Chondrocyte (in vitro differentiated cells): ENCODE data around the gene LYPD3. TPM values are rescaled to one million over a fixed set of nuclear protein-coding genes. Genes with fewer than 3 reads are reported as not detected.

Experiments used
- DNase-seq: peaks from one replicate; pipeline ENCODE4 v3.0.0; 2021; ENCODE audit warnings: mixed read lengths, low spot score
- H3K27ac Mint-ChIP-seq: one replicate; pipeline ENCODE4 v1.8.0; 2021; ENCODE audit warnings: mild to moderate bottlenecking, moderate library complexity, mixed read lengths; ENCODE audit not compliant: unreplicated experiment
- H3K27me3 Mint-ChIP-seq: 2 replicates; pipeline ENCODE4 v1.8.0; 2021; ENCODE audit warnings: low read depth, mixed read lengths
- H3K36me3 Mint-ChIP-seq: 2 replicates; pipeline ENCODE4 v1.8.0; 2021; ENCODE audit warnings: low read depth, mixed read lengths
- H3K4me1 Mint-ChIP-seq: 2 replicates; pipeline ENCODE4 v1.8.0; 2021; ENCODE audit warnings: low read depth, mild to moderate bottlenecking, mixed read lengths
- H3K4me3 Mint-ChIP-seq: one replicate; pipeline ENCODE4 v1.8.0; 2021; ENCODE audit warnings: mild to moderate bottlenecking, moderate library complexity, mixed read lengths; ENCODE audit not compliant: unreplicated experiment
- H3K9me3 Mint-ChIP-seq: 2 replicates; pipeline ENCODE4 v1.8.0; 2021; ENCODE audit warnings: low read depth, mixed read lengths
- total RNA-seq: library from RNA; stranded (reverse); gene quantifications from 3 replicates; pipeline ENCODE4 v1.2.1, GENCODE V29; 2021
- TF ChIP-seq, protein P1 (sequence below): fragments of 200-600 bp; sonication (generic); IDR thresholded peaks from 2 replicates; pipeline ENCODE4 v1.5.0; 2021; ENCODE audit warnings: antibody characterized with exemption, mild to moderate bottlenecking, moderate library complexity

Gene LYPD3
- total RNA-seq, 1 donor from 2014 or later, result 1.0 TPM

DNA sequence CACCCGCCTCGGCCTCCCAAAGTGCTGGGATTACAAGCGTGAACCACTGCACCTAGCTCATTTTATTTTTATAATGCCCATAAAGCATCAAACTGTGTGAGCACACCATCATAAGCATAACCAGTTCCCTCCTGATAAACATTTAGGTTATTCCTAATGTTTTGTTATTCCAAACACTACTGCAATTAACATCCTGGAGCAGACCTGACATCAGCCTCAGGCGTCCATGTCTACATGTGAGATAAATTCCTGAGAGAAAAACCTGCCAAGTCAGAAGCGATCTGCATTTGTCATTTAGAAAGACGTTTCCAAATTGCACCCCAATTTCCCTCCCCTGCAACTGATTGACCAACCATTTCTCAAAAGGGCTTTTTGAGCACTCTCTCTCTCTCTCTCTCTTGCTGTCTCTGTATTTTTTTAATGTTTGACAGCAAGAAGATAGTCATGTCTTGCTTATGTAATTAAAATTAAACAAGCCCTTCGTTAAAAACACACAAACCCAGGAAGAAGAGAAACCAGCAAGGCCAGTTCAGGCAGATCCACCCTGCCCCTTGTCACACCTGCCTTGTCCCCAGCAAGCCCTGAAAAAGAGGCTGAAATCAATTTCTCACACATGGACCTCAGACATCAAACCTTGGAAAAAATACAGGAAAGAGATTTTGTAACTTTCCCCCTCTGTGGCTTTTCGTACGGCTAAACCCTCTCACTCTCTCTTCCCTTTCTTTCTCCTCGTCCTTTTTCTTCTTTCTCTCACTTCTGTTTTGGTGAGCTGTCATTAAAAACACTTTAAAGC lies 9.9 kb downstream of the LYPD3 start:
- peaks cover 16% of the 10 kb centered on the region for H3K27me3 Mint-ChIP-seq
- peaks cover 7% of the 10 kb centered on the region for H3K9me3 Mint-ChIP-seq
- no peak for DNase-seq
- H3K36me3 Mint-ChIP-seq, result peaks cover 2% of the 10 kb centered on the region
- TF ChIP-seq, protein P1, sequence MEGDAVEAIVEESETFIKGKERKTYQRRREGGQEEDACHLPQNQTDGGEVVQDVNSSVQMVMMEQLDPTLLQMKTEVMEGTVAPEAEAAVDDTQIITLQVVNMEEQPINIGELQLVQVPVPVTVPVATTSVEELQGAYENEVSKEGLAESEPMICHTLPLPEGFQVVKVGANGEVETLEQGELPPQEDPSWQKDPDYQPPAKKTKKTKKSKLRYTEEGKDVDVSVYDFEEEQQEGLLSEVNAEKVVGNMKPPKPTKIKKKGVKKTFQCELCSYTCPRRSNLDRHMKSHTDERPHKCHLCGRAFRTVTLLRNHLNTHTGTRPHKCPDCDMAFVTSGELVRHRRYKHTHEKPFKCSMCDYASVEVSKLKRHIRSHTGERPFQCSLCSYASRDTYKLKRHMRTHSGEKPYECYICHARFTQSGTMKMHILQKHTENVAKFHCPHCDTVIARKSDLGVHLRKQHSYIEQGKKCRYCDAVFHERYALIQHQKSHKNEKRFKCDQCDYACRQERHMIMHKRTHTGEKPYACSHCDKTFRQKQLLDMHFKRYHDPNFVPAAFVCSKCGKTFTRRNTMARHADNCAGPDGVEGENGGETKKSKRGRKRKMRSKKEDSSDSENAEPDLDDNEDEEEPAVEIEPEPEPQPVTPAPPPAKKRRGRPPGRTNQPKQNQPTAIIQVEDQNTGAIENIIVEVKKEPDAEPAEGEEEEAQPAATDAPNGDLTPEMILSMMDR, result no peak
- peaks cover 5% of the 10 kb centered on the region for H3K4me1 Mint-ChIP-seq
- no peak overlapping the region for H3K4me3 Mint-ChIP-seq
- H3K27ac Mint-ChIP-seq, result no peak overlapping the region

- Mint-ChIP-seq H3K4me1 (peaks cover 7% of the 10 kb centered on the region), H3K27ac (no peak overlapping the region), H3K27me3 (peaks cover 16% of the 10 kb centered on the region), H3K9me3 (peaks cover 7% of the 10 kb centered on the region), H3K4me3 (no peak overlapping the region), H3K36me3 (peaks cover 2% of the 10 kb centered on the region)
- TF ChIP-seq, protein P1, result no peak
- no peak for DNase-seq
Observed at GRCh38 chr19:43454031-43454430, 11.4 kb downstream of the LYPD3 start.

- TF ChIP-seq, protein P1, result no peak
- Mint-ChIP-seq H3K36me3 (peaks cover 2% of the 10 kb centered on the region), H3K27ac (no peak overlapping the region), H3K4me3 (no peak overlapping the region), H3K9me3 (peaks cover 7% of the 10 kb centered on the region), H3K27me3 (peaks cover 13% of the 10 kb centered on the region), H3K4me1 (peaks cover 7% of the 10 kb centered on the region)
- no peak for DNase-seq
Observed at GRCh38 chr19:43452582-43452981, 12.8 kb downstream of the LYPD3 start.

DNA sequence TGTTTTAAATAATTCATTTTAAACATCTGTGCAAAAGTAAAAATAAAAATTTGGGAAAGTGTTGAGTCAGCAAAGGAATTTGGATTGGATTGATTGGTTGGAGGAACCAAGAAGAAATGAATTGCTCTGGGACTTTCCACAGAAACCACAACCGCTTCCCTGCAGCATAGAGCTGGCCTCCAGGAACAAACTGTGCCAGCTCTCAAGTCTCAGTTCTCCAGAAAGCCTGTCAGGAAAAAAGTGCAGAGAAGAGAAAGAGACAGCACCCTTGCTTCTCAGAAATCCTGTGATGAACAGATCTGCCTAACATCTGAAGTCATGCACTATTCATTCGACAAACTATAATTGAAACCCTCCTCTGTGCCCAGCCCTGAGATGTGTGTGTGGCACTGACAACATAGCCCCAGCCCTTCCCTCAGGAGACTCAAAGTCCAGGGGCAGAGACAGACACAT lies 14.8 kb downstream of the LYPD3 start:
- peak overlapping the region; percentile 62 for H3K27ac Mint-ChIP-seq
- peaks cover 10% of the 10 kb centered on the region for H3K27me3 Mint-ChIP-seq
- DNase-seq, result no peak
- H3K9me3 Mint-ChIP-seq, result peaks cover 7% of the 10 kb centered on the region
- H3K36me3 Mint-ChIP-seq, result peaks cover 2% of the 10 kb centered on the region
- TF ChIP-seq, protein P1, result no peak
- H3K4me1 Mint-ChIP-seq, result peaks cover 12% of the 10 kb centered on the region
- H3K4me3 Mint-ChIP-seq, result no peak overlapping the region

DNA sequence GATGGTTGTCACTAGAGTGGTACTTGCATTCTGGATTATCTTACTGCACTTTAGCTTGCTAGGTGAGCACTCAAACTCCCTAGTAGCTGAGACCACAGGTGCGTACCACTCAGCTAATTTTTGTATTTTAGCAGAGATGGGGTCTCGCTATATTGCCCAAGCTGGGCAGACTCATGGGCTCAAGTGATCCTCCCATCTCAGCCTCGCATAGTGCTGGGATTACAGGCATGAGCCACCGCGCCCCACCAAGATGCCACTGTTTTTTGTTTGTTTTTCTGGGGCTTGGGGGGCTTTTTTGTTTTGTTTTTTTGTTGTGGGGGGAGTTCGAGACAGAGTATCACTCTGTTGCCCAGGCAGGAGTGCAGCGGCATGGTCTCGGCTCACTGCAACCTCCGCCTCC lies 17.8 kb downstream of the LYPD3 start:
- Mint-ChIP-seq H3K27ac (no peak overlapping the region), H3K4me3 (no peak overlapping the region), H3K36me3 (peaks cover 1% of the 10 kb centered on the region), H3K9me3 (peaks cover 5% of the 10 kb centered on the region), H3K27me3 (peaks cover 9% of the 10 kb centered on the region), H3K4me1 (peaks cover 12% of the 10 kb centered on the region)
- TF ChIP-seq, protein P1, result no peak
- DNase-seq, result no peak
